PC-3 (cell line): ENCODE results near the gene HSPA12B.

Experiments
- EZH2 ChIP-seq: fragments of 300-600 bp; sonication (generic); IDR thresholded peaks from one replicate; pipeline ENCODE4 v1.6.1; 2017; ENCODE audit warnings: antibody characterized with exemption, mild to moderate bottlenecking, low read length; ENCODE audit not compliant: unreplicated experiment
- TF ChIP-seq, protein P1 (sequence below): fragments of 300-600 bp; sonication (generic); conservative IDR thresholded peaks from 2 replicates; pipeline ENCODE4 v1.5.1; 2017; ENCODE audit warnings: antibody characterized with exemption, low read depth, mild to moderate bottlenecking, low read length

DNA sequence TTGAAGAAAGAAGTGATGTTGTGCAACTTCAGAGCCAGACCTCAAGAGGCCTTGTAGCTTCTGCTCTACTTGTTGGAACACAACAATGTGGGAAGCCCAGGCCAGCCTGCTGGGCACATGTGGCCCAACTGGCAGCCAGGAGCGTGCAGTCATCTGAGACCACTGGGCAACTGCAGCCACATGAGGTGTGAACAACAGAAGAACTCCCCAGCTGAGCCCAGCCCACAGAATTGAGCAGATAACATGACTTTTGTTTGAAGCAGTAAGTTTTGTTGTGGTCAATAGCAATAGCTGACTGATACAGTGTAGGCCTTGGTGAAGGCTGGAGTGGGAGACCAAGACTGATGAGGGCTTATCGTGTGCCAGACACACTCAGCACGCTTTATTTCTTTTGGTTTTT lies 42.1 kb upstream of the HSPA12B start:
- TF ChIP-seq, protein P1, sequence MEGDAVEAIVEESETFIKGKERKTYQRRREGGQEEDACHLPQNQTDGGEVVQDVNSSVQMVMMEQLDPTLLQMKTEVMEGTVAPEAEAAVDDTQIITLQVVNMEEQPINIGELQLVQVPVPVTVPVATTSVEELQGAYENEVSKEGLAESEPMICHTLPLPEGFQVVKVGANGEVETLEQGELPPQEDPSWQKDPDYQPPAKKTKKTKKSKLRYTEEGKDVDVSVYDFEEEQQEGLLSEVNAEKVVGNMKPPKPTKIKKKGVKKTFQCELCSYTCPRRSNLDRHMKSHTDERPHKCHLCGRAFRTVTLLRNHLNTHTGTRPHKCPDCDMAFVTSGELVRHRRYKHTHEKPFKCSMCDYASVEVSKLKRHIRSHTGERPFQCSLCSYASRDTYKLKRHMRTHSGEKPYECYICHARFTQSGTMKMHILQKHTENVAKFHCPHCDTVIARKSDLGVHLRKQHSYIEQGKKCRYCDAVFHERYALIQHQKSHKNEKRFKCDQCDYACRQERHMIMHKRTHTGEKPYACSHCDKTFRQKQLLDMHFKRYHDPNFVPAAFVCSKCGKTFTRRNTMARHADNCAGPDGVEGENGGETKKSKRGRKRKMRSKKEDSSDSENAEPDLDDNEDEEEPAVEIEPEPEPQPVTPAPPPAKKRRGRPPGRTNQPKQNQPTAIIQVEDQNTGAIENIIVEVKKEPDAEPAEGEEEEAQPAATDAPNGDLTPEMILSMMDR = no peak
- TF ChIP-seq EZH2 = no peak
